ENCODE measurements around the gene MANSC4.
A peak's percentile ranks its signal among the peaks of the same experiment; 100 is the strongest.
"Not testable (repeated sequence)": the region's sequence is repeated elsewhere in the genome, so short reads cannot be mapped to it uniquely, and the experiment has no call there.

MANSC4 gene

GRCh38 chr12:27747111-27747820 lies 32.8 kb downstream of the MANSC4 start:
- DNase-seq, result no peak

GRCh38 chr12:27745734-27746133 lies 34.3 kb downstream of the MANSC4 start:
- DNase-seq, result not testable (repeated sequence)

- no peak for DNase-seq
These were observed 36.4 kb downstream of the MANSC4 start for GRCh38 chr12:27743601-27744000.

GRCh38 chr12:27734321-27734720 lies 45.7 kb downstream of the MANSC4 start:
- DNase-seq, result not testable (repeated sequence)

- DNase-seq, result no peak
These were observed 46.2 kb downstream of the MANSC4 start for GRCh38 chr12:27733791-27734190.

- DNase-seq, result peak; percentile 29
These were observed 46.9 kb downstream of the MANSC4 start for GRCh38 chr12:27733052-27733656.

GRCh38 chr12:27732281-27732680 lies 47.8 kb downstream of the MANSC4 start:
- peak; percentile 21 for DNase-seq

GRCh38 chr12:27730097-27730588 lies 49.9 kb downstream of the MANSC4 start:
- no peak for DNase-seq

GRCh38 chr12:27723212-27723611 lies 56.8 kb downstream of the MANSC4 start:
- no peak for DNase-seq

Measured in RPMI8226 (cell line).